ENCODE results near the gene SELENOP. TPM values are rescaled to one million over a fixed set of nuclear protein-coding genes. Genes with fewer than 3 reads are reported as not detected.

SELENOP gene, protein sequence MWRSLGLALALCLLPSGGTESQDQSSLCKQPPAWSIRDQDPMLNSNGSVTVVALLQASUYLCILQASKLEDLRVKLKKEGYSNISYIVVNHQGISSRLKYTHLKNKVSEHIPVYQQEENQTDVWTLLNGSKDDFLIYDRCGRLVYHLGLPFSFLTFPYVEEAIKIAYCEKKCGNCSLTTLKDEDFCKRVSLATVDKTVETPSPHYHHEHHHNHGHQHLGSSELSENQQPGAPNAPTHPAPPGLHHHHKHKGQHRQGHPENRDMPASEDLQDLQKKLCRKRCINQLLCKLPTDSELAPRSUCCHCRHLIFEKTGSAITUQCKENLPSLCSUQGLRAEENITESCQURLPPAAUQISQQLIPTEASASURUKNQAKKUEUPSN
- 0.15 to 0.58 TPM (median 0.37 TPM) in 5 replicates for total RNA-seq (2022; extraction: Qiagen RNA extraction)

DNA sequence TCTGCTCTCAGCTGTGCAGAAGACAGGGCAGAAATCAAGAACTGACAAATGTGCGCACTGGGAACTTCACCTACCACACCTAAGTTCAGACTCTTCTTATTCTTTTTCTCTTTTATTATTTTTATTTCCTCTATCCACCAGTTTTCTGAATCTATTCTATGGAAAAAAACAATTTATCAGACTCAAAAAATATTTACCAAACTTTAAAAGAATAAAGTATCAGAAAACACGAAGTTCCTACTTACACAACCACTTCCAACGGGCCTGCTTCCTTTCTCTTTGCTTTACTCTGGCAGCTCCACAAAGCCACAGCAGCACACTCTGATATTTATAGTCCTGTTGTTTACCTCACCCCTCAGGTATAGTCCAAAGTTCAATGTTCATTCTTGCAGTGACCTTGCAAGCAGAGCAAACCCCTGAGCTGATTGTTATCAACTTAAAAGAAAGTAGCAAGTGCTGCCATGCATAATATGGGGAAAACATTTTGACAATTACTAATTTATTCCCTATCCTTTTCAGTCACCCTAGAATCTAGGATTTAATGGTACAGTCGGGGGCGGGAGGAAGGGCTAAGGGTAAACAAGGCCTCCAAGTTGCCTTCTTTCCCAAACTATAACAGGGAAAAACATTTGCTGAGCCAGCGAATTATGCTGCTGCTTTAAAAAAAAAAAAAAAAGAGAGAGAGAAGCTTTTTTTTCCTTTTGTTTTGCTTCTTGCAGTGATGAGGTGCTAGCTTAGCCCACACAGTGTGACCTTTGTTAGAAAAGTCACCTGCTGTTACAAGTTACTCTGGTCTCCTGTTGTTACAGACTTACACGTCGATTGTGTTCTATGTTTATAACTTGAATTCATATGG is at the start of gene SELENOP:
Gene SELENOP (minus strand): TSS at position 302 of the 856 bp plus-strand sequence. CDS start 3,539 bp downstream, outside the sequence.

DNA sequence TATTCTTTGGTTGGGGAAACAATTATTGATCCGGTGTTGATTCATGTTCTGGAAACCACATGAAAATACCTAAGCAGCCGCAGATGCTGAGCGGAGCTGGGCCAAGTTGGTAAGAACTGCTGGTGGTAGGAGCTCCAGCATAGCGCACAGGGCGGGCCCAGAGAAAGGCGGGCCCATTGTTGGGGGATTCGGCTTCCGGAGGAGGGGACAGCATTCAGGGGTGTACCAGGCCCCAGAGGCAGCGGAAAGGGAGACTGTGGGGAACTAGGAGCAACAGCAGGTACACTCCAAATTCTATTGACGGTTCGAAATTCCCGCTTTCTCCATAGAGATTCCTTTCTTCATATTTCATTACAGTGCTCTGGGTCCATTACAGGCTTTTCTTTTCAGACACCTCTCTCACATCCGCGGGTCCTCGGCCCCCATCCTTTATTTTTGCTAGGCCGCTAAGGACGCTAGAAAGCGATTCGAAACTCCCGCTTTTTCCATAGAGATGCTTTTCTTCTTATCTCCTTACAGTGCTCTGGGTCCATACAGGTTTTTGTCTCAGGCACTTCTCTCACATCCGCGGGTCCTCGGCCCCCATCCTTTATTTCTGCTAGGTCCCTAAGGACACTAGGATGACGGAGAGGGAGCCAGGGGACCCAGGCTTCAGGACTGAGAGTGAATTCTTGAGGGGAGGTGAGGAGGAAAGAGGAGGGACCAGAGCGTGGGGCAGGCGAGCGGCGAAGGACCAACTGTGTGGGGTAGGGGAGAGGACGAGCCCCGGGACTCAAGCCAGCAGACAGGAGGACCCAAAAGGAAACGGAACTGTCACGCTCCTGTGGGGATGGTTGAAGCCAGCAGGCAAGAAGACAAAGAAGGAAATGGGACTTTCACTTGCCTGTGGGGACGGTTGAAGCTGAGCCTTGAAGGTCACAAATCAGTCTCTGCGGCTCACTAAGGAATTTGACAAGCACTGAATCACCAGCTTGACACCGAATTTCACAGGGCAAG is 54.8 kb downstream of the SELENOP start, which contains the start of gene CCDC152:
Gene CCDC152 (plus strand): TSS at position 213 of the 996 bp plus-strand sequence. CDS start 2,304 bp downstream, outside the sequence.

Other genes starting within 250 kb of the SELENOP start
- gene CCDC152, start 55.1 kb downstream of the SELENOP start, total RNA-seq (2022; extraction: Qiagen RNA extraction), result not detected in 5 replicates
- 2.6 to 3.9 TPM (median 3.0 TPM) in 5 replicates for gene ANXA2R, start 228.4 kb upstream of the SELENOP start, total RNA-seq (2022; extraction: Qiagen RNA extraction)

Data from A549 treated with AZD2906 at 1 μM for 4 hours (cell line).